Activated T-helper 1 cell treated with Interleukin-2 at 50 U/mL for 16 hours (primary cell): ENCODE measurements around the gene HSPA8.
"Not testable (repeated sequence)": the region's sequence is repeated elsewhere in the genome, so short reads cannot be mapped to it uniquely, and the experiment has no call there.

ENCODE experiments used
- DNase-seq: peaks from one replicate; pipeline ENCODE4 v3.0.0-alpha.2; 2020; ENCODE audit warnings: low read depth

Gene HSPA8

GRCh38 chr11:123072332-123072761 lies 10.4 kb upstream of the HSPA8 start:
- no peak for DNase-seq

GRCh38 chr11:123069908-123070821 lies 8.2 kb upstream of the HSPA8 start:
- DNase-seq: no peak

GRCh38 chr11:123065621-123066020 lies 3.7 kb upstream of the HSPA8 start:
- no peak for DNase-seq

- DNase-seq: no peak
Measured at GRCh38 chr11:123063826-123064657, 2.1 kb upstream of the HSPA8 start.

- DNase-seq: peak; percentile 29
Measured at GRCh38 chr11:123062892-123063825, 1.2 kb upstream of the HSPA8 start.

GRCh38 chr11:123062158-123062891 lies 389 bp upstream of the HSPA8 start:
- DNase-seq: peak; percentile 99

GRCh38 chr11:123060277-123061000 lies 1.5 kb downstream of the HSPA8 start:
- no peak for DNase-seq

GRCh38 chr11:123059041-123059920 lies 2.7 kb downstream of the HSPA8 start:
- not testable (repeated sequence) for DNase-seq

- no peak for DNase-seq
Measured at GRCh38 chr11:123057661-123058305, 4.2 kb downstream of the HSPA8 start.

- DNase-seq: no peak
Measured at GRCh38 chr11:123056835-123057491, 5.0 kb downstream of the HSPA8 start.

GRCh38 chr11:123055191-123055901 lies 6.6 kb downstream of the HSPA8 start:
- DNase-seq: no peak

GRCh38 chr11:123054301-123055065 lies 7.5 kb downstream of the HSPA8 start:
- DNase-seq: no peak

GRCh38 chr11:123052901-123053721 lies 8.8 kb downstream of the HSPA8 start:
- DNase-seq: no peak

- no peak for DNase-seq
Measured at GRCh38 chr11:123051634-123052033, 10.3 kb downstream of the HSPA8 start.

- DNase-seq: no peak
Measured at GRCh38 chr11:123051146-123051545, 10.8 kb downstream of the HSPA8 start.

- DNase-seq: no peak
Measured at GRCh38 chr11:123047947-123048293, 14.0 kb downstream of the HSPA8 start.
